ENCODE data around the gene MGLL.

The MGLL gene

GRCh38 chr3:127754411-127755304, 67.7 kb downstream of the MGLL start:
- Histone ChIP-seq H3K9ac (ENCODE audit: low read length) (no peak overlapping the region), H3K27ac (ENCODE audit: low read depth, low read length) (no peak overlapping the region), H3K9me2 (replicated peaks; ENCODE audit: insufficient read depth, low read length) (no peaks in the 10 kb centered on the region), H3K79me2 (ENCODE audit: insufficient read depth, low read length) (no peaks in the 10 kb centered on the region), H3K4me3 (ENCODE audit: insufficient read depth, low read length, poor library complexity, severe bottlenecking) (no peak overlapping the region), H3K9me3 (ENCODE audit: insufficient read depth, low read length) (no peaks in the 10 kb centered on the region), H3K27me3 (ENCODE audit: low read length) (no peaks in the 10 kb centered on the region), H4K20me1 (ENCODE audit: low read depth, low read length) (no peaks in the 10 kb centered on the region), H3K36me3 (ENCODE audit: low read length) (no peaks in the 10 kb centered on the region), H3F3A (ENCODE audit: insufficient read depth) (no peaks in the 10 kb centered on the region), H3K4me2 (ENCODE audit: low read depth, low read length, poor library complexity, severe bottlenecking) (no peak overlapping the region), H2AFZ (ENCODE audit: low read depth, low read length, severe bottlenecking) (no peak overlapping the region)
- no peak for TF ChIP-seq EZH2phosphoT487 (conservative IDR thresholded peaks at IDR 0.05; ENCODE audit: low read length)
- TF ChIP-seq CTCF (IDR thresholded peaks at IDR 0.05; ENCODE audit: insufficient read depth, low read length, poor library complexity, severe bottlenecking) = no peak

GRCh38 chr3:127753898-127754410, 68.4 kb downstream of the MGLL start:
- Histone ChIP-seq H3K27me3 (ENCODE audit: low read length) (no peaks in the 10 kb centered on the region), H3F3A (ENCODE audit: insufficient read depth) (no peaks in the 10 kb centered on the region), H3K4me3 (ENCODE audit: insufficient read depth, low read length, poor library complexity, severe bottlenecking) (no peak overlapping the region), H3K4me2 (ENCODE audit: low read depth, low read length, poor library complexity, severe bottlenecking) (no peak overlapping the region), H3K9me2 (replicated peaks; ENCODE audit: insufficient read depth, low read length) (no peaks in the 10 kb centered on the region), H3K9me3 (ENCODE audit: insufficient read depth, low read length) (no peaks in the 10 kb centered on the region), H4K20me1 (ENCODE audit: low read depth, low read length) (no peaks in the 10 kb centered on the region), H3K79me2 (ENCODE audit: insufficient read depth, low read length) (no peaks in the 10 kb centered on the region), H2AFZ (ENCODE audit: low read depth, low read length, severe bottlenecking) (no peak overlapping the region), H3K27ac (ENCODE audit: low read depth, low read length) (no peak overlapping the region), H3K9ac (ENCODE audit: low read length) (no peak overlapping the region), H3K36me3 (ENCODE audit: low read length) (no peaks in the 10 kb centered on the region)
- no peak for TF ChIP-seq CTCF (IDR thresholded peaks at IDR 0.05; ENCODE audit: insufficient read depth, low read length, poor library complexity, severe bottlenecking)
- no peak for TF ChIP-seq EZH2phosphoT487 (conservative IDR thresholded peaks at IDR 0.05; ENCODE audit: low read length)

- Histone ChIP-seq H3K9ac (ENCODE audit: low read length) (no peak overlapping the region), H3K36me3 (ENCODE audit: low read length) (no peaks in the 10 kb centered on the region), H3K27me3 (ENCODE audit: low read length) (no peaks in the 10 kb centered on the region), H3K27ac (ENCODE audit: low read depth, low read length) (no peak overlapping the region), H3F3A (ENCODE audit: insufficient read depth) (no peaks in the 10 kb centered on the region), H3K4me3 (ENCODE audit: insufficient read depth, low read length, poor library complexity, severe bottlenecking) (no peak overlapping the region), H2AFZ (ENCODE audit: low read depth, low read length, severe bottlenecking) (no peak overlapping the region), H3K9me2 (replicated peaks; ENCODE audit: insufficient read depth, low read length) (no peaks in the 10 kb centered on the region), H3K79me2 (ENCODE audit: insufficient read depth, low read length) (no peaks in the 10 kb centered on the region), H4K20me1 (ENCODE audit: low read depth, low read length) (no peaks in the 10 kb centered on the region), H3K9me3 (ENCODE audit: insufficient read depth, low read length) (no peaks in the 10 kb centered on the region), H3K4me2 (ENCODE audit: low read depth, low read length, poor library complexity, severe bottlenecking) (no peak overlapping the region)
- TF ChIP-seq CTCF (IDR thresholded peaks at IDR 0.05; ENCODE audit: insufficient read depth, low read length, poor library complexity, severe bottlenecking) (no peak), EZH2phosphoT487 (conservative IDR thresholded peaks at IDR 0.05; ENCODE audit: low read length) (no peak)
Measured at GRCh38 chr3:127753338-127753737, 69.0 kb downstream of the MGLL start.
